Aorta (tissue), 5 donors: Measurements from ENCODE around the gene PAK1. TPM values are rescaled to one million over a fixed set of nuclear protein-coding genes. Genes with fewer than 3 reads are reported as not detected.

Experiments used
- ATAC-seq: fragments of 200-7000 bp; cut with Tn5 transposase; one replicate; pipeline ENCODE4 v1.9.1; 2022; ENCODE audit warnings: moderate library complexity; ENCODE audit not compliant: low FRiP score
- DNase-seq, 2 donors: peaks; one replicate each; pipeline ENCODE4 v3.0.0-alpha.2; 2020
- H3K27ac ChIP-seq, 2 donors: one replicate each; pipeline ENCODE4 v1.5.1; 2013; ENCODE audit warnings: low read length in 2 of 2, mild to moderate bottlenecking in 2 of 2, moderate library complexity in 2 of 2, control low read depth in 1 of 2, inconsistent platforms in 1 of 2, low read depth in 1 of 2
- H3K27me3 ChIP-seq, 2 donors: one replicate each; pipeline ENCODE4 v1.6.1; 2013; ENCODE audit warnings: control low read depth in 1 of 2, low read length in 1 of 2, mild to moderate bottlenecking in 1 of 2, moderate library complexity in 1 of 2; ENCODE audit not compliant: insufficient read depth in 2 of 2, control insufficient read depth in 1 of 2
- H3K36me3 ChIP-seq, 2 donors: one replicate each; pipeline ENCODE4 v1.6.1; 2013; ENCODE audit warnings: control low read depth in 1 of 2, low read length in 1 of 2, mild to moderate bottlenecking in 1 of 2; ENCODE audit not compliant: insufficient read depth in 2 of 2, control insufficient read depth in 1 of 2
- H3K4me1 ChIP-seq, 2 donors: one replicate each; pipeline ENCODE4 v1.6.1; 2013; ENCODE audit warnings: low read length in 2 of 2, control low read depth in 1 of 2, mild to moderate bottlenecking in 1 of 2, moderate library complexity in 1 of 2; ENCODE audit not compliant: insufficient read depth in 2 of 2, control insufficient read depth in 1 of 2
- H3K4me3 ChIP-seq, 2 donors: one replicate each; pipeline ENCODE4 v1.5.1; 2013; ENCODE audit warnings: low read length in 2 of 2, control low read depth in 1 of 2, mild to moderate bottlenecking in 1 of 2
- H3K9me3 ChIP-seq: one replicate; pipeline ENCODE4 v1.6.1; 2013; ENCODE audit warnings: mild to moderate bottlenecking, low read length; ENCODE audit not compliant: control insufficient read depth
- WGBS, 2 donors: extraction: QIAGEN DNeasy Blood & Tissue Kit; methylation state at CpG; one replicate each; pipeline ENCODE4 v1.1.7; 2013; 5-methylcytosine and 5-hydroxymethylcytosine counted together
- intact Hi-C, 2 donors: fragments of 100-400 bp; cut with DNase I; formaldehyde crosslinking; loops; one replicate each; pipeline versions ENCODE4 v1.14.2 to v1.15.0; 2022
- polyA plus RNA-seq, 2 donors: library from polyadenylated mRNA; stranded (reverse); fragments of 200-250 nt; gene quantifications; one replicate each; pipeline ENCODE4 v1.2.3, GENCODE V29; 2013
- total RNA-seq, 2 donors: library from RNA; stranded (reverse); fragmentation: NEBNext Ultra II Directional; extraction: Animal tissue kit (Norgen Biotek cat#: 25700); gene quantifications; one replicate each; pipeline ENCODE4 v1.2.1, GENCODE V29; 2021
- donor health status: healthy with polysubstance abuse.
- donor health status: Bipolar disorder and iron deficiency.
- donor health status: DM: no; HTN: no; CAD: no.
- donor health status: DM: no; HTN: no; CAD: no.
- donor health status: DM: yes; HTN: yes; CAD: no.

Gene PAK1
- total and polyA plus RNA-seq, 4 donors, result 9.4 to 42.6 (median 19.4) TPM

GRCh38 chr11:77438487-77438886 lies 35.4 kb downstream of the PAK1 start:
- Histone ChIP-seq H3K9me3 (no peaks in the 10 kb centered on the region), H3K4me3 (no peak overlapping the region), H3K27ac (no peak overlapping the region), H3K36me3 (no peaks in the 10 kb centered on the region), H3K4me1 (no peaks in the 10 kb centered on the region), H3K27me3 (no peaks in the 10 kb centered on the region)
- WGBS, 2 donors, result 85 to 89% methylated on average over 2 of the region's 2 CpGs
- DNase-seq (no peak), ATAC-seq (no peak)
- intact Hi-C loops, result no loop called here

DNA sequence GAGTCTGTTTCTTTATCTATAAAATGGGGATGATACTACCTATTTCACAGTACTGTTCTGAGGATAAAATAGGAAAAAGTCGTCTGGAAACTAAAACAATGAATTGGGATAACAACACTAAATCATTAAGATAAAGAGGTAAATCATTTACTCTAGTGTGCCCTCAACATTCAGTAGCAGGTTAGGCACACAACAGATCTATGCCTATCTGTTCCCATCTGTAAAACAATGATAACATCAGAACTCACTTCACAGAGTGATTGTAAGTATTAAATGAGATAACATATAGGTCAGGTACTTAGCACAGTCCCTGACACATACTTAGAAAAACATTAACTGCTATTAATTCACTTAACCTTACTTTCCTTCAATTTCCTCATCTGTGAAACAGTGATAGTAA lies 36.9 kb downstream of the PAK1 start:
- H3K4me1 ChIP-seq, result no peaks in the 10 kb centered on the region
- ATAC-seq, result no peak
- H3K4me3 ChIP-seq, result no peak overlapping the region
- H3K27ac ChIP-seq, result no peak overlapping the region
- H3K27me3 ChIP-seq, result no peaks in the 10 kb centered on the region
- WGBS, 2 donors, result 38 to 40% methylated on average over 1 of the region's 1 CpG
- intact Hi-C loops, result no loop called here
- no peaks in the 10 kb centered on the region for H3K36me3 ChIP-seq
- no peak for DNase-seq
- no peaks in the 10 kb centered on the region for H3K9me3 ChIP-seq

- DNase-seq, result no peak
- ATAC-seq, result no peak
- intact Hi-C loops, result no loop called here
- Histone ChIP-seq H3K4me3 (no peak overlapping the region), H3K27ac (no peak overlapping the region), H3K9me3 (no peaks in the 10 kb centered on the region), H3K27me3 (no peaks in the 10 kb centered on the region), H3K4me1 (no peaks in the 10 kb centered on the region), H3K36me3 (no peaks in the 10 kb centered on the region)
- 64 to 71% methylated on average over 1 of the region's 1 CpG for WGBS, 2 donors
These were observed 37.4 kb downstream of the PAK1 start for GRCh38 chr11:77436506-77436905.

DNA sequence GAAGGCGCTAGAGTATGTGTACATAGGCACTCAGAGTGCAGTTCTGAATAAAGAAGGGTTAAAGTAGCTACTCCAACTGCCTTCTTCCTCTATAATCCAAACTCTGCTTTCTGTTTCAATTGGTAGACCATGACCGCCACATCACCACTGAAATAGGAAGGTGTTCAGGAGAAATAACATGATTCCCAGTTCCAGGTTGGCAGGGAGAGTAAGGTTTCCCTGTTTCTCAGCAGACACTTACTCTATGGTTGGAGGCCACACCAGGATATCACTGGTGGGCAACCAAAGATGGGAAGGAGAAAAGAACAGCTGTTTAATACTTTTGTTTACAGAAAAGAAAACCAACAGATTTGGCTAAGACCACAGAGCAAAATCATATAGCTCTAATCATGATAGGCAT lies 37.9 kb downstream of the PAK1 start:
- no peak overlapping the region for H3K4me3 ChIP-seq
- intact Hi-C loops, result no loop called here
- H3K4me1 ChIP-seq, result no peaks in the 10 kb centered on the region
- H3K9me3 ChIP-seq, result no peaks in the 10 kb centered on the region
- H3K27me3 ChIP-seq, result no peaks in the 10 kb centered on the region
- no peak for ATAC-seq
- H3K36me3 ChIP-seq, result no peaks in the 10 kb centered on the region
- no peak for DNase-seq
- WGBS, 2 donors, result 94% methylated on average over 2 of the region's 2 CpGs
- no peak overlapping the region for H3K27ac ChIP-seq

GRCh38 chr11:77431813-77432212 lies 42.1 kb downstream of the PAK1 start:
- intact Hi-C loops, result no loop called here
- no peaks in the 10 kb centered on the region for H3K9me3 ChIP-seq
- WGBS, 2 donors, result 83 to 85% methylated on average over 1 of the region's 1 CpG
- H3K27ac ChIP-seq, result no peak overlapping the region
- no peaks in the 10 kb centered on the region for H3K36me3 ChIP-seq
- DNase-seq (no peak), ATAC-seq (no peak)
- no peaks in the 10 kb centered on the region for H3K4me1 ChIP-seq
- no peaks in the 10 kb centered on the region for H3K27me3 ChIP-seq
- H3K4me3 ChIP-seq, result no peak overlapping the region

- Histone ChIP-seq H3K9me3 (no peaks in the 10 kb centered on the region), H3K4me1 (no peaks in the 10 kb centered on the region), H3K27me3 (no peaks in the 10 kb centered on the region), H3K27ac (no peak overlapping the region), H3K4me3 (no peak overlapping the region), H3K36me3 (no peaks in the 10 kb centered on the region)
- WGBS, 2 donors, result 88 to 99% methylated on average over 1 of the region's 1 CpG
- intact Hi-C loops, result no loop called here
- ATAC-seq, result no peak
- no peak for DNase-seq
These were observed 45.3 kb downstream of the PAK1 start for GRCh38 chr11:77428598-77428997.

DNA sequence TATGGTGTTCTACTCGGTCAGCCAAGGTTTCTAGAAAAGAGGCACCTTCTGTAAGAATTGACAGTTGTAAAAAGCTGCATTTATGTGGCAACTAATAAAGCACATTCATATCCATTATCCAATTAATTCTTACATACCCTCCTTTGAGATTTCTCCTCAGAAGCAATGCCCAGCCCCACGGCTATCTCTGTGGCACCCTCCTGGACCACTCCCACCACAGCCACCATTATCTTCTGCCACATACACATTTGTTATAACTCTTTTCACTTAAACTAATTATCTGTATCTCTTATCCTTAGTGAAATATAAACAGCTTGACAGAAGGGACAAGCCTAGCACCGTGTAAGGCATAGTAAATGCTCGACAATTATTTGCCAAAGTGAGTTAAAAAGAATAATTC lies 48.5 kb downstream of the PAK1 start:
- Histone ChIP-seq H3K9me3 (no peaks in the 10 kb centered on the region), H3K27me3 (no peaks in the 10 kb centered on the region), H3K36me3 (no peaks in the 10 kb centered on the region), H3K4me1 (no peaks in the 10 kb centered on the region), H3K4me3 (no peak overlapping the region), H3K27ac (no peak overlapping the region)
- ATAC-seq, result no peak
- DNase-seq, result no peak
- intact Hi-C loops, result no loop called here
- 93 to 95% methylated on average over 4 of the region's 4 CpGs for WGBS, 2 donors

DNA sequence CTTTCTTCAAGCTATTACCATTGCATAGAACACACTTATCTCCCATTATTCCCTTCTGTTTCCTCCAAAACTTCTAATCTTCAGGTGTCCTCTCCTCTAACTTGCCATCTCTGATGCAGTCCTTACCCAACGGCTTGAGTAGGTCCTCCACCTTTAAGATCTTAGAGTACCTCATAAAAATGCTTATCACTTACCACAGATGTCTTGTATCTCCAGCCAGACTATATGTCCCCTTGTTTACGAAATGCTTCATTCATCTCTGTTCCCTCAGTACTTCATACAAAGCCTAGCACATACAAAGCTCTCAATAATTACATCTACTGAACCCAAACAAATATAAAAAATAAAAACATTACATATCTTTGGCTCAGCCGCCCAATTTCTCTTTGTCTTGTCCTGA lies 49.2 kb downstream of the PAK1 start:
- WGBS, 2 donors, result 89 to 90% methylated on average over 3 of the region's 3 CpGs
- H3K4me1 ChIP-seq, result no peaks in the 10 kb centered on the region
- ATAC-seq (no peak), DNase-seq (no peak)
- no peaks in the 10 kb centered on the region for H3K9me3 ChIP-seq
- no peaks in the 10 kb centered on the region for H3K27me3 ChIP-seq
- no peak overlapping the region for H3K4me3 ChIP-seq
- no peaks in the 10 kb centered on the region for H3K36me3 ChIP-seq
- H3K27ac ChIP-seq, result no peak overlapping the region
- intact Hi-C loops, result no loop called here

GRCh38 chr11:77423624-77424023 lies 50.3 kb downstream of the PAK1 start:
- no peak for ATAC-seq
- no peak overlapping the region for H3K4me3 ChIP-seq
- H3K4me1 ChIP-seq, result no peaks in the 10 kb centered on the region
- no peak for DNase-seq
- H3K9me3 ChIP-seq, result no peaks in the 10 kb centered on the region
- no peak overlapping the region for H3K27ac ChIP-seq
- H3K36me3 ChIP-seq, result no peaks in the 10 kb centered on the region
- H3K27me3 ChIP-seq, result no peaks in the 10 kb centered on the region
- intact Hi-C loops, result no loop called here
